H9 (cell line): Measurements from ENCODE around the gene MAN1A1. TPM values are rescaled to one million over a fixed set of nuclear protein-coding genes. Genes with fewer than 3 reads are reported as not detected.

Experiments used
- DNase-seq: peaks from one replicate; pipeline ENCODE4 v3.0.0-alpha.2; 2017
- H2AFZ ChIP-seq: one replicate; pipeline ENCODE4 v1.6.1; 2013; ENCODE audit warnings: mild to moderate bottlenecking, low read length, control low read depth, moderate library complexity
- H2AK5ac ChIP-seq: 2 replicates; pipeline ENCODE4 v1.6.1; 2013; ENCODE audit warnings: low read length, control low read depth, mixed read lengths; ENCODE audit not compliant: insufficient read length
- H2BK120ac ChIP-seq: one replicate; pipeline ENCODE4 v1.6.1; 2013; ENCODE audit warnings: low read depth, mild to moderate bottlenecking, low read length, control low read depth, inconsistent platforms; ENCODE audit not compliant: poor library complexity, severe bottlenecking
- H2BK12ac ChIP-seq: 2 replicates; pipeline ENCODE4 v1.6.1; 2013; ENCODE audit warnings: low read length, control low read depth, mixed read lengths, low read depth; ENCODE audit not compliant: insufficient read length
- H2BK15ac ChIP-seq: 2 replicates; pipeline ENCODE4 v1.6.1; 2013; ENCODE audit warnings: low read depth, low read length, control low read depth
- H2BK20ac ChIP-seq: one replicate; pipeline ENCODE4 v1.6.1; 2013; ENCODE audit warnings: low read depth, mild to moderate bottlenecking, low read length, control low read depth, inconsistent platforms; ENCODE audit not compliant: poor library complexity, severe bottlenecking
- H2BK5ac ChIP-seq: 2 replicates; pipeline ENCODE4 v1.6.1; 2013; ENCODE audit warnings: low read length, control low read depth, mixed read lengths; ENCODE audit not compliant: insufficient read length
- H3K14ac ChIP-seq: 2 replicates; pipeline ENCODE4 v1.6.1; 2013; ENCODE audit warnings: low read length, control low read depth; ENCODE audit not compliant: insufficient read depth
- H3K18ac ChIP-seq: 2 replicates; pipeline ENCODE4 v1.6.1; 2013; ENCODE audit warnings: low read depth, mild to moderate bottlenecking, mixed read lengths, low read length, control low read depth; ENCODE audit not compliant: insufficient read length
- H3K23ac ChIP-seq: 2 replicates; pipeline ENCODE4 v1.6.1; 2013; ENCODE audit warnings: low read length, control low read depth, mixed read lengths, low read depth; ENCODE audit not compliant: insufficient read length
- H3K23me2 ChIP-seq: 2 replicates; pipeline ENCODE4 v1.6.1; 2013; ENCODE audit warnings: low read depth, mild to moderate bottlenecking, mixed read lengths, low read length, control low read depth; ENCODE audit not compliant: insufficient read length, poor library complexity, severe bottlenecking
- H3K27ac ChIP-seq: 2 replicates; pipeline ENCODE4 v1.5.1; 2013; ENCODE audit warnings: low read length, control low read depth, mixed read lengths, low read depth; ENCODE audit not compliant: insufficient read length
- H3K27me3 ChIP-seq: 2 replicates; pipeline ENCODE4 v1.6.1; 2013; ENCODE audit warnings: low read length, control low read depth, inconsistent platforms; ENCODE audit not compliant: insufficient read depth
- H3K4ac ChIP-seq: 2 replicates; pipeline ENCODE4 v1.6.1; 2013; ENCODE audit warnings: low read depth, mild to moderate bottlenecking, control low read depth, inconsistent platforms, low read length, moderate library complexity
- H3K4me1 ChIP-seq: 2 replicates; pipeline ENCODE4 v1.6.1; 2013; ENCODE audit warnings: low read length, control low read depth, inconsistent platforms; ENCODE audit not compliant: insufficient read depth
- H3K4me2 ChIP-seq: 2 replicates; pipeline ENCODE4 v1.6.1; 2013; ENCODE audit warnings: low read length, control low read depth, mixed read lengths; ENCODE audit not compliant: insufficient read length, insufficient read depth
- H3K56ac ChIP-seq: 2 replicates; pipeline ENCODE4 v1.6.1; 2013; ENCODE audit warnings: low read depth, mild to moderate bottlenecking, mixed read lengths, low read length, control low read depth; ENCODE audit not compliant: insufficient read length
- H3K79me1 ChIP-seq: 2 replicates; pipeline ENCODE4 v1.6.1; 2013; ENCODE audit warnings: low read depth, mild to moderate bottlenecking, moderate library complexity, low read length, control low read depth, inconsistent platforms; ENCODE audit not compliant: insufficient read depth, poor library complexity, severe bottlenecking
- H3K79me2 ChIP-seq: 2 replicates; pipeline ENCODE4 v1.6.1; 2013; ENCODE audit warnings: low read length, control low read depth, inconsistent platforms; ENCODE audit not compliant: insufficient read depth
- H3K9ac ChIP-seq: 2 replicates; pipeline ENCODE4 v1.6.1; 2013; ENCODE audit warnings: low read length, control low read depth, mixed read lengths; ENCODE audit not compliant: insufficient read length; ENCODE audit errors: extremely low read depth
- H3K9me3 ChIP-seq: one replicate; pipeline ENCODE4 v1.6.1; 2013; ENCODE audit warnings: low read depth, low read length, inconsistent platforms; ENCODE audit not compliant: control insufficient read depth
- H3T11ph ChIP-seq: one replicate; pipeline ENCODE4 v1.6.1; 2013; ENCODE audit warnings: mild to moderate bottlenecking, low read length, control low read depth, inconsistent platforms
- H4K20me1 ChIP-seq: one replicate; pipeline ENCODE4 v1.6.1; 2013; ENCODE audit not compliant: control insufficient read depth, insufficient read length, insufficient read depth
- H4K5ac ChIP-seq: 2 replicates; pipeline ENCODE4 v1.6.1; 2013; ENCODE audit warnings: low read depth, mild to moderate bottlenecking, mixed read lengths, low read length, control low read depth; ENCODE audit not compliant: insufficient read length
- H4K8ac ChIP-seq: replicated peaks from 2 replicates; pipeline ENCODE4 v1.6.1; 2013; ENCODE audit warnings: low read length, control low read depth, mixed read lengths, low read depth; ENCODE audit not compliant: insufficient read length
- H4K91ac ChIP-seq: 2 replicates; pipeline ENCODE4 v1.6.1; 2013; ENCODE audit warnings: low read depth, mild to moderate bottlenecking, moderate library complexity, mixed read lengths, low read length, control low read depth; ENCODE audit not compliant: insufficient read length
- H3K27ac Mint-ChIP-seq, 3 experiments: 2 replicates in 2 of 3; 3 replicates in 1 of 3; pipeline ENCODE4 v1.8.0; 2020 to 2021; ENCODE audit warnings: mixed read lengths in 3 of 3, mild to moderate bottlenecking in 1 of 3, moderate library complexity in 1 of 3
- H3K27me3 Mint-ChIP-seq: 2 replicates; pipeline ENCODE4 v1.8.0; 2021; ENCODE audit warnings: low read depth, mild to moderate bottlenecking, moderate library complexity, mixed read lengths
- H3K36me3 Mint-ChIP-seq, 3 experiments: 2 replicates in 2 of 3; 3 replicates in 1 of 3; pipeline ENCODE4 v1.8.0; 2020 to 2021; ENCODE audit warnings: low read depth in 3 of 3, mixed read lengths in 3 of 3; ENCODE audit not compliant: insufficient read depth in 1 of 3
- H3K4me1 Mint-ChIP-seq, 2 experiments: 2 replicates each; pipeline ENCODE4 v1.8.0; 2020; ENCODE audit warnings: mixed read lengths in 2 of 2
- H3K4me3 Mint-ChIP-seq, 2 experiments: 2 replicates in 1 of 2; 3 replicates in 1 of 2; pipeline ENCODE4 v1.8.0; 2020 to 2021; ENCODE audit warnings: mild to moderate bottlenecking in 2 of 2, mixed read lengths in 2 of 2, moderate library complexity in 1 of 2
- H3K9me3 Mint-ChIP-seq, 2 experiments: 2 replicates in 1 of 2; 3 replicates in 1 of 2; pipeline ENCODE4 v1.8.0; 2020; ENCODE audit warnings: mild to moderate bottlenecking in 2 of 2, mixed read lengths in 2 of 2, moderate library complexity in 1 of 2
- WGBS: extraction: QIAGEN DNeasy Blood & Tissue Kit; methylation state at CpG from one replicate; pipeline ENCODE4 v1.1.7; 2013; ENCODE audit warnings: missing lambda C conversion rate, low lambda C conversion rate, mixed read lengths; ENCODE audit not compliant: insufficient read length; ENCODE audit errors: extremely low coverage; 5-methylcytosine and 5-hydroxymethylcytosine counted together
- total RNA-seq: library from RNA; stranded (reverse); gene quantifications from 2 replicates; pipeline ENCODE4 v1.2.1, GENCODE V29; 2021
- TF ChIP-seq, protein P1 (sequence below): fragments of 200-600 bp; sonication (generic); conservative IDR thresholded peaks from 3 replicates; pipeline ENCODE4 v1.8.0; 2021; ENCODE audit warnings: antibody characterized with exemption, mild to moderate bottlenecking

MAN1A1 gene
- total RNA-seq, 1 experiment from 2014 or later = 1.6 TPM

DNA sequence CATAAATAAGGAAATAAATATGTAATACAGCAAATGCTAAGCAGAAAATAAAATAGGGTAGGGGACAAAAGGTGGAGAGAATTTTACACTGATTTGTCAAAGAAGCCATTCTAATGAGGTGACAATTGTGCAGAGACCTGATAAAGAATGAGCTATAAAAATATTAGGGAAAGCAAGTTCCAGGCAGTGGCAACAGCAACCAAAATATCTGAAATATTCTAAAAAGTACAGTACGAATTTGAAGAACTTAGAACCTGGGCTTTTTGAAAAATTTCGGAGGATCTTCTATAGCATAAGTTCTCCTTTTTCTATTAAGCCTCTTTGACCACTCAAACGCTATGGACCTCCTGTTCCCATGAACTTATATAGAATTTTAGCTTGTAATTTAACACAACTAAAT, 173.1 kb downstream of the MAN1A1 start:
- H3K36me3 Mint-ChIP-seq = no peaks in the 10 kb centered on the region
- DNase-seq = no peak
- H4K20me1 ChIP-seq = no peaks in the 10 kb centered on the region
- H2AFZ ChIP-seq = no peak overlapping the region
- no peak overlapping the region for H2AK5ac ChIP-seq
- H3K27me3 ChIP-seq = no peaks in the 10 kb centered on the region
- no peak overlapping the region for H2BK12ac ChIP-seq
- no peaks in the 10 kb centered on the region for H3K79me1 ChIP-seq
- H3K4me1 Mint-ChIP-seq = no peaks in the 10 kb centered on the region
- no CpG with 5 or more reads among the region's 3 CpGs for WGBS
- H4K8ac ChIP-seq = no peak overlapping the region
- no peak overlapping the region for H3K56ac ChIP-seq
- H2BK5ac ChIP-seq = no peak overlapping the region
- H3K4me3 Mint-ChIP-seq = no peak overlapping the region
- no peak overlapping the region for H3K27ac ChIP-seq
- H3T11ph ChIP-seq = no peak overlapping the region
- no peaks in the 10 kb centered on the region for H3K79me2 ChIP-seq
- H3K23ac ChIP-seq = no peak overlapping the region
- H3K9me3 ChIP-seq = no peaks in the 10 kb centered on the region
- no peak overlapping the region for H3K27ac Mint-ChIP-seq
- no peaks in the 10 kb centered on the region for H3K9me3 Mint-ChIP-seq
- H2BK120ac ChIP-seq = no peak overlapping the region
- no peak overlapping the region for H3K18ac ChIP-seq
- H3K4ac ChIP-seq = no peak overlapping the region
- H4K91ac ChIP-seq = no peak overlapping the region
- H3K4me1 ChIP-seq = no peaks in the 10 kb centered on the region
- H3K23me2 ChIP-seq = no peaks in the 10 kb centered on the region
- no peak overlapping the region for H2BK20ac ChIP-seq
- H3K14ac ChIP-seq = no peak overlapping the region
- no peak overlapping the region for H4K5ac ChIP-seq
- H3K9ac ChIP-seq = no peak overlapping the region
- TF ChIP-seq, protein P1, sequence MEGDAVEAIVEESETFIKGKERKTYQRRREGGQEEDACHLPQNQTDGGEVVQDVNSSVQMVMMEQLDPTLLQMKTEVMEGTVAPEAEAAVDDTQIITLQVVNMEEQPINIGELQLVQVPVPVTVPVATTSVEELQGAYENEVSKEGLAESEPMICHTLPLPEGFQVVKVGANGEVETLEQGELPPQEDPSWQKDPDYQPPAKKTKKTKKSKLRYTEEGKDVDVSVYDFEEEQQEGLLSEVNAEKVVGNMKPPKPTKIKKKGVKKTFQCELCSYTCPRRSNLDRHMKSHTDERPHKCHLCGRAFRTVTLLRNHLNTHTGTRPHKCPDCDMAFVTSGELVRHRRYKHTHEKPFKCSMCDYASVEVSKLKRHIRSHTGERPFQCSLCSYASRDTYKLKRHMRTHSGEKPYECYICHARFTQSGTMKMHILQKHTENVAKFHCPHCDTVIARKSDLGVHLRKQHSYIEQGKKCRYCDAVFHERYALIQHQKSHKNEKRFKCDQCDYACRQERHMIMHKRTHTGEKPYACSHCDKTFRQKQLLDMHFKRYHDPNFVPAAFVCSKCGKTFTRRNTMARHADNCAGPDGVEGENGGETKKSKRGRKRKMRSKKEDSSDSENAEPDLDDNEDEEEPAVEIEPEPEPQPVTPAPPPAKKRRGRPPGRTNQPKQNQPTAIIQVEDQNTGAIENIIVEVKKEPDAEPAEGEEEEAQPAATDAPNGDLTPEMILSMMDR = no peak
- no peak overlapping the region for H2BK15ac ChIP-seq
- H3K4me2 ChIP-seq = no peak overlapping the region
- H3K27me3 Mint-ChIP-seq = no peaks in the 10 kb centered on the region
